Neural cell (in vitro differentiated cells): Measurements from ENCODE around the gene TACR2.

Experiments used
- CTCF ChIP-seq: fragments of 450-650 bp; IDR thresholded peaks from 2 replicates; pipeline ENCODE4 v1.5.1; 2014; ENCODE audit warnings: antibody characterized with exemption, mild to moderate bottlenecking, moderate library complexity; ENCODE audit not compliant: poor library complexity, severe bottlenecking
- EZH2 ChIP-seq: fragments of 200-600, 300-800 bp; shearing (Covaris generic), sonication (generic); IDR thresholded peaks from 2 replicates; pipeline ENCODE4 v1.6.1; 2014; ENCODE audit warnings: antibody characterized with exemption, low read length, borderline replicate concordance, mild to moderate bottlenecking; ENCODE audit not compliant: insufficient read depth, poor library complexity, severe bottlenecking
- POLR2AphosphoS5 ChIP-seq: IDR thresholded peaks from 2 replicates; pipeline ENCODE4 v1.6.1; 2012
- REST ChIP-seq: IDR thresholded peaks from 2 replicates; pipeline ENCODE4 v1.6.1; 2012; ENCODE audit warnings: borderline replicate concordance
- TAF1 ChIP-seq: IDR thresholded peaks from 2 replicates; pipeline ENCODE4 v1.6.1; 2012; ENCODE audit warnings: low read depth

GRCh38 chr10:69375307-69376151 lies 41.2 kb downstream of the TACR2 start:
- TF ChIP-seq POLR2AphosphoS5 (no peak), REST (no peak), CTCF (no peak), EZH2 (no peak), TAF1 (no peak)
